Measurements from ENCODE around the gene OR2C3.

DNA sequence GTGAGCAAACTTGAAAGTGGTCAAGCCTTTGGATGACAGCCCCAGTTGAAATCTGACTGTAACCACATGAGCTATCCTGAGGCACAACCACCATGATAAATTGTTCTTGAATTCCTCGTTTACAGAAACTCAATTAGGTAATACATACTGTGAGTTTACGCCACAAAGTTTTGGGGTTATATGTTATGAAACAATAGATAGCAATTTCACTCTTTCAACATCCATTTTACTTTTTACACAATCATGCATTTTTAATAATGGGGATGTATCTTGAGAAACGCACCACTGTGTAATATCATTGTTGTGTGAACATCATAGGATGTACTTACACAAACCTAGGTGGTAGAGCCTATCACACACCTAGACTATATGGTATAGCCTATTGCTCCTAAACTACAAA, 35.4 kb downstream of the OR2C3 start:
- TF ChIP-seq, protein P1, sequence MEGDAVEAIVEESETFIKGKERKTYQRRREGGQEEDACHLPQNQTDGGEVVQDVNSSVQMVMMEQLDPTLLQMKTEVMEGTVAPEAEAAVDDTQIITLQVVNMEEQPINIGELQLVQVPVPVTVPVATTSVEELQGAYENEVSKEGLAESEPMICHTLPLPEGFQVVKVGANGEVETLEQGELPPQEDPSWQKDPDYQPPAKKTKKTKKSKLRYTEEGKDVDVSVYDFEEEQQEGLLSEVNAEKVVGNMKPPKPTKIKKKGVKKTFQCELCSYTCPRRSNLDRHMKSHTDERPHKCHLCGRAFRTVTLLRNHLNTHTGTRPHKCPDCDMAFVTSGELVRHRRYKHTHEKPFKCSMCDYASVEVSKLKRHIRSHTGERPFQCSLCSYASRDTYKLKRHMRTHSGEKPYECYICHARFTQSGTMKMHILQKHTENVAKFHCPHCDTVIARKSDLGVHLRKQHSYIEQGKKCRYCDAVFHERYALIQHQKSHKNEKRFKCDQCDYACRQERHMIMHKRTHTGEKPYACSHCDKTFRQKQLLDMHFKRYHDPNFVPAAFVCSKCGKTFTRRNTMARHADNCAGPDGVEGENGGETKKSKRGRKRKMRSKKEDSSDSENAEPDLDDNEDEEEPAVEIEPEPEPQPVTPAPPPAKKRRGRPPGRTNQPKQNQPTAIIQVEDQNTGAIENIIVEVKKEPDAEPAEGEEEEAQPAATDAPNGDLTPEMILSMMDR (conservative IDR thresholded peaks at IDR 0.05): no peak
- no peak for TF ChIP-seq EZH2 (IDR thresholded peaks at IDR 0.05; ENCODE audit: low read depth)
